ENCODE data around the gene TCAP. TPM values are rescaled to one million over a fixed set of nuclear protein-coding genes. Genes with fewer than 3 reads are reported as not detected.

TCAP gene
- total RNA-seq, 1 experiment from 2014 or later: 2.1 TPM

DNA sequence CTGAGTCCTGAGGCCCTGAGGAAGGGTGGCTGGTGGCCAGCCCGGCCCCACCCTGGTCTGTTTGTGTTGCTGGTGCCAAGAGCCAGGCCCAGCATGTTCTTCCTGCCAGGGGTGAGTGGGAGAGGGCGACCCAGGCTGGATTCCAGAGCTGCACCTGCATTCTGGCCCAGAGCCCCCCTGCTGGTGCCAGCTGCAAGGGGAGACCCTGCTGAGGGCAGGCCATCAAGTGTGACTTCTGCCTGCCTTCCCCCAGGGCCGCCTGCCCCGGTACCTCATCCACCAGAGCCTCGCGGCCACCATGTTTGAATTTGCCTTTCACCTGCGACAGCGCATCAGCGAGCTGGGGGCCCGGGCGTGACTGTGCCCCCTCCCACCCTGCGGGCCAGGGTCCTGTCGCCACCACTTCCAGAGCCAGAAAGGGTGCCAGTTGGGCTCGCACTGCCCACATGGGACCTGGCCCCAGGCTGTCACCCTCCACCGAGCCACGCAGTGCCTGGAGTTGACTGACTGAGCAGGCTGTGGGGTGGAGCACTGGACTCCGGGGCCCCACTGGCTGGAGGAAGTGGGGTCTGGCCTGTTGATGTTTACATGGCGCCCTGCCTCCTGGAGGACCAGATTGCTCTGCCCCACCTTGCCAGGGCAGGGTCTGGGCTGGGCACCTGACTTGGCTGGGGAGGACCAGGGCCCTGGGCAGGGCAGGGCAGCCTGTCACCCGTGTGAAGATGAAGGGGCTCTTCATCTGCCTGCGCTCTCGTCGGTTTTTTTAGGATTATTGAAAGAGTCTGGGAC lies 2.4 kb upstream of the TCAP start:
- H3K27ac Mint-ChIP-seq: peak overlapping the region in 2 of 3 experiments; percentile 7 to 52; a peak in 1 of 7 replicates

More for the DNA sequence above, 2.4 kb upstream of the TCAP start:
- H4K8ac ChIP-seq (replicated peaks; ENCODE audit: insufficient read length, low read depth, low read length): no peak overlapping the region
- no CpG with 5 or more reads among the region's 22 CpGs for WGBS (ENCODE audit: extremely low coverage, insufficient read length, low lambda C conversion rate)
- DNase-seq: peak; percentile 72
- no peak overlapping the region for H3K14ac ChIP-seq (ENCODE audit: insufficient read depth, low read length)
- no peak overlapping the region for H4K5ac ChIP-seq (ENCODE audit: insufficient read length, low read depth, low read length)
- no peak overlapping the region for H2BK120ac ChIP-seq (ENCODE audit: low read depth, low read length, poor library complexity, severe bottlenecking)
- no peak overlapping the region for H3K9ac ChIP-seq (ENCODE audit: extremely low read depth, insufficient read length, low read length)
- no peak overlapping the region for H2BK12ac ChIP-seq (ENCODE audit: insufficient read length, low read depth, low read length)
- H3K4ac ChIP-seq (ENCODE audit: low read depth, low read length): no peak overlapping the region
- H2AFZ ChIP-seq (ENCODE audit: low read length): no peak overlapping the region
- TF ChIP-seq, protein P1, sequence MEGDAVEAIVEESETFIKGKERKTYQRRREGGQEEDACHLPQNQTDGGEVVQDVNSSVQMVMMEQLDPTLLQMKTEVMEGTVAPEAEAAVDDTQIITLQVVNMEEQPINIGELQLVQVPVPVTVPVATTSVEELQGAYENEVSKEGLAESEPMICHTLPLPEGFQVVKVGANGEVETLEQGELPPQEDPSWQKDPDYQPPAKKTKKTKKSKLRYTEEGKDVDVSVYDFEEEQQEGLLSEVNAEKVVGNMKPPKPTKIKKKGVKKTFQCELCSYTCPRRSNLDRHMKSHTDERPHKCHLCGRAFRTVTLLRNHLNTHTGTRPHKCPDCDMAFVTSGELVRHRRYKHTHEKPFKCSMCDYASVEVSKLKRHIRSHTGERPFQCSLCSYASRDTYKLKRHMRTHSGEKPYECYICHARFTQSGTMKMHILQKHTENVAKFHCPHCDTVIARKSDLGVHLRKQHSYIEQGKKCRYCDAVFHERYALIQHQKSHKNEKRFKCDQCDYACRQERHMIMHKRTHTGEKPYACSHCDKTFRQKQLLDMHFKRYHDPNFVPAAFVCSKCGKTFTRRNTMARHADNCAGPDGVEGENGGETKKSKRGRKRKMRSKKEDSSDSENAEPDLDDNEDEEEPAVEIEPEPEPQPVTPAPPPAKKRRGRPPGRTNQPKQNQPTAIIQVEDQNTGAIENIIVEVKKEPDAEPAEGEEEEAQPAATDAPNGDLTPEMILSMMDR (conservative IDR thresholded peaks at IDR 0.05): no peak
- Mint-ChIP-seq H3K27me3 (ENCODE audit: low read depth) (peaks cover 34% of the 10 kb centered on the region), H3K4me1 (peaks cover 29 to 54% of the 10 kb centered on the region in 2 experiments), H3K4me3 (peak overlapping the region in 1 of 2 experiments; percentile 23; a peak in 1 of 5 replicates), H3K36me3 (ENCODE audit: insufficient read depth in 1 of 3, low read depth in 3 of 3) (peaks cover 4 to 22% (median 11%) of the 10 kb centered on the region in 3 experiments; a peak in 6 of 7 replicates), H3K9me3 (no peaks in the 10 kb centered on the region)
- no peak overlapping the region for H2BK20ac ChIP-seq (ENCODE audit: low read depth, low read length, poor library complexity, severe bottlenecking)
- no peak overlapping the region for H4K91ac ChIP-seq (ENCODE audit: insufficient read length, low read depth, low read length)
- H2AK5ac ChIP-seq (ENCODE audit: insufficient read length, low read length): no peak overlapping the region
- H3T11ph ChIP-seq (ENCODE audit: low read length): no peak overlapping the region
- no peak overlapping the region for H3K56ac ChIP-seq (ENCODE audit: insufficient read length, low read depth, low read length)
- peaks cover 3% of the 10 kb centered on the region for H3K23me2 ChIP-seq (ENCODE audit: insufficient read length, low read depth, low read length, poor library complexity, severe bottlenecking)
- H3K18ac ChIP-seq (ENCODE audit: insufficient read length, low read depth, low read length): no peak overlapping the region
- H2BK15ac ChIP-seq (ENCODE audit: low read depth, low read length): no peak overlapping the region
- peaks cover 3% of the 10 kb centered on the region; the same call in 1 of the 2 replicates for H3K27me3 ChIP-seq (ENCODE audit: insufficient read depth, low read length)
- no peaks in the 10 kb centered on the region for H3K79me1 ChIP-seq (ENCODE audit: insufficient read depth, low read depth, low read length, poor library complexity, severe bottlenecking)
- no peaks in the 10 kb centered on the region for H3K9me3 ChIP-seq (ENCODE audit: control insufficient read depth, low read depth, low read length)
- no peak overlapping the region for H3K23ac ChIP-seq (ENCODE audit: insufficient read length, low read depth, low read length)
- H3K27ac ChIP-seq (ENCODE audit: insufficient read length, low read depth, low read length): no peak overlapping the region
- peaks cover 6% of the 10 kb centered on the region; the same call in 1 of the 2 replicates for H3K4me1 ChIP-seq (ENCODE audit: insufficient read depth, low read length)
- H3K79me2 ChIP-seq (ENCODE audit: insufficient read depth, low read length): no peaks in the 10 kb centered on the region
- H2BK5ac ChIP-seq (ENCODE audit: insufficient read length, low read length): no peak overlapping the region
- no peak overlapping the region for H3K4me2 ChIP-seq (ENCODE audit: insufficient read depth, insufficient read length, low read length)
- H4K20me1 ChIP-seq (ENCODE audit: control insufficient read depth, insufficient read depth, insufficient read length): no peaks in the 10 kb centered on the region
